GM21526 (cell line): ENCODE results near the gene TBR1.
A peak's percentile ranks its signal among the peaks of the same experiment; 100 is the strongest.

Experiments
- ATAC-seq: cut with Tn5 transposase; IDR thresholded peaks from one replicate; pipeline ENCODE4 v1.9.1; 2021; ENCODE audit warnings: moderate library complexity; ENCODE audit not compliant: unreplicated experiment, low FRiP score

TBR1 gene

GRCh38 chr2:161414042-161415033 lies 1.8 kb upstream of the TBR1 start:
- ATAC-seq, result peak; percentile 37

GRCh38 chr2:161415034-161415986 lies 787 bp upstream of the TBR1 start:
- ATAC-seq, result peak; percentile 27

DNA sequence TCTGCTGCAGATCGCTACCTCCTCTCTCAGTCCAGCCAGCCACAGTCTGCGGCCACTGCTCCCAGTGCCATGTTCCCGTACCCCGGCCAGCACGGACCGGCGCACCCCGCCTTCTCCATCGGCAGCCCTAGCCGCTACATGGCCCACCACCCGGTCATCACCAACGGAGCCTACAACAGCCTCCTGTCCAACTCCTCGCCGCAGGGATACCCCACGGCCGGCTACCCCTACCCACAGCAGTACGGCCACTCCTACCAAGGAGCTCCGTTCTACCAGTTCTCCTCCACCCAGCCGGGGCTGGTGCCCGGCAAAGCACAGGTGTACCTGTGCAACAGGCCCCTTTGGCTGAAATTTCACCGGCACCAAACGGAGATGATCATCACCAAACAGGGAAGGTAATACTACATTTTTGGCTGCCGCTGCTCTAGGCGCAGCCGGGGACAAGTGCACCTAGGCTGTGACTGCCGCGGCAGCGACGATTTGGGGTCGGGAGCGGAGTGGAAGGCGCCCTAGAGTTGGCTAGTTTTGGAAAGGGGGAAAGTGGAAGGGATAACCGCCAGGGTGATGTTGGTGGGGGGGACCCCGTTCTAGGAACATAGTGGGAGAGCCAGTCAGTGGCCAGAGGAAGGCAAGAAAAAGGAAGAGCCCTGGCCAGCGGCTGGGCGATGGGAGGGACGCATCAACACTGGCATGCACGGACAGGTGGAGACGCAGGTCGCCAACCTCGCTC lies 776 bp downstream of the TBR1 start:
- no peak for ATAC-seq

GRCh38 chr2:161417438-161418274 lies 1.6 kb downstream of the TBR1 start:
- no peak for ATAC-seq

- no peak for ATAC-seq
Measured at GRCh38 chr2:161418275-161418714, 2.2 kb downstream of the TBR1 start.

- peak; percentile 30 for ATAC-seq
Measured at GRCh38 chr2:161418715-161419637, 2.9 kb downstream of the TBR1 start.

DNA sequence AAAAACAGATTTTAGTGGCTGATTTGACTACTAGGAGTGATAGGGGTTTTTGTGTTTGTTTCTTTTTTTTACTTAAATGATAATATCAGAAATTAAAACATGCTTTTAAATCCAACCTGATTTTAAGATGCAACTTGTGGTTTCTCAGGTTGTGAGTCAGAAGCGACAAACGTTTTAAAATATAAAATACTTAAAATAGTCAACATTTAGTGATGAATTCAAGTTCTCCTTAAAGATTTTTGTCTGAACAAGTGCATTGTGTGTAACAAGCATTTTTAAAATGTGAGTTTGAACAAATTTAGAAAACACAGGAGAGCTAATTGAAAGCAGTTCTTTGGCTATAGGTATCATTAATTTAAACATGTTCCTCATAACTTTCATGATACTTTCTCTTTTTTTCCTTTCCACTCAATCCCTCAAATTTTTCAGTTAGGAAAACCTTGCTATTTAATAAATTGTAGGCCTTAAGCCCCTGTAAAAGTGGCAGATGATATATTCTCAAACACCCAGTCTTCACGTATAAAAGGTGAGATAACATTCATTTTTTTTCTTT lies 3.6 kb downstream of the TBR1 start:
- no peak for ATAC-seq

GRCh38 chr2:161420406-161421074 lies 4.4 kb downstream of the TBR1 start:
- no peak for ATAC-seq

GRCh38 chr2:161421686-161422085 lies 5.6 kb downstream of the TBR1 start:
- ATAC-seq, result no peak

- no peak for ATAC-seq
Measured at GRCh38 chr2:161422816-161423403, 6.8 kb downstream of the TBR1 start.

GRCh38 chr2:161423421-161424393 lies 7.6 kb downstream of the TBR1 start:
- ATAC-seq, result no peak

GRCh38 chr2:161424394-161424769 lies 8.3 kb downstream of the TBR1 start:
- no peak for ATAC-seq

DNA sequence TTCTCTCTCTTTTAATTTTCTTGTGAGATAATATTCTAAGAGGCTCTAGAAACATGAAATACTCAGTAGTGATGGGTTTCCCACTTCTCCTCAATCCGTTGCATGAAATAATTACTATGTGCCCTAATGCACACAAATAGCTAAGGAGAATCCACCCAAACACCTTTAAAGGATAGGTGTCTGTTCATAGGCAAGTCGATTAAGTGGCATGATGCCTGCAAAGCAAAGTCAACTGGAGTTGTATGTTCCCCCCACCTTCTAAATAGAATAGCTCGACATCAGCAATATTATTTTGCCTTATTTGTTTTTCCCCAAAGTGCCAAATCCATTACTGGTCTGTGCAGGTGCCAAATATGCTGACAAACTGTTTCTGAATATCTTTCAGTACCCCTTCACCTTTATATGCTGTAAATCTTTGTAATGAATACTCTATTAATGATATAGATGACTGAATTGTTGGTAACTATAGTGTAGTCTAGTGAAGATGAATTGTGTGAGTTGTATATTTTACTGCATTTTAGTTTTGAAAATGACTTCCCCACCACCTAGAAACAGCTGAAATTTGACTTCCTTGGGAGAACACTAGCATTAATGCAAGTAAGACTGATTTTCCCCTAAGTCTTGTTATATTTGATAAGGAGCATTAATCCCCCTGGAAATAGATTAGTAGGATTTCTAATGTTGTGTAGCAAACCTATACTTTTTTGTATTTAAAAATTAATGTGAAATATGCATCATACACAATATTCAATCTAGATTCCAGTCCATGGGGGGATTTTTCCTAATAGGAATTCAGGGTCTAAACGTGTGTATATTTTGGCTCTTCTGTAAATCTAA lies 9.0 kb downstream of the TBR1 start:
- ATAC-seq, result no peak

DNA sequence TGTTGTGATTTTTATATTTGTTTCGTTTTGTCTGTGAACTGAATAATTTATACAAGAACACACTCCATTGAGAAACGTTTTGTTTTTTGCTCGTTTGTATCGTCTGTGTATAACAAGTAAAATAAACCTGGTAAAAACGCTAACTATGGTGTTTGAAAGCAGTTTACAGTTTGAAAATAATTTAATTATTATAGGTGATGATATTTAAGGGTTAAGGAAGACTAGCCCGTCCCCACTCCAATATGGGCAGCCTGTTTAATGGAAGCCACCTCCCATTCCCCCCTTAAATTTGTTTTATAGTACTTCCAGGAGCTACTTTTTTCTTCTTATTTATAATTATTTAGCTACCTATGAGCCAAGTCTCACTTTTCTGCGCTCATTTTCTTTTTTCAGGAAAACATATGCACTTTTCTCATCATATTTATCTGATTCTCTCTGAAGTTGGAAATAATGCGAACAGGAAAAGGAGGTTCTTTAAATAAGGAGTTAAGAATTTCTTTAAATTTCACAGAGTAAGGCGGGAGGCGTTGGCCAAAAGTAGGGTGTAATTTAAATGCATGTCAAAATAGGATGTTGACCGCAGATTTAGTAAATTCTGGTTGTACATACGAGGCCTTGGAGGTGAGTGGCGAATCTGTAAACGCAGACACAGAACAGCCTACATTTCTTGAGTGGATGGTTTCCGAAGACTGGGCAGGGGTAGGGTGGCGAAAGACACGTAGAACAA lies 9.8 kb downstream of the TBR1 start:
- ATAC-seq, result no peak
